ENCODE data around the gene ITPRID2. TPM values are rescaled to one million over a fixed set of nuclear protein-coding genes. Genes with fewer than 3 reads are reported as not detected.

The ITPRID2 gene
- total RNA-seq, 2 donors from 2014 or later = 141 to 323 TPM

GRCh38 chr2:181973171-181973783 is 81.7 kb downstream of the ITPRID2 start:
- TF ChIP-seq CTCF (IDR thresholded peaks at IDR 0.05) = no peak
- DNase-seq = no peak
- no peak overlapping the region for H3K4me3 ChIP-seq
- H3K36me3 ChIP-seq = no peaks in the 10 kb centered on the region
- no peaks in the 10 kb centered on the region for H3K27me3 ChIP-seq
- intact Hi-C loops (cut with DNase I) = no loop called here
- H3K9ac ChIP-seq (ENCODE audit: low read depth in 2 of 2, low read length in 2 of 2) = no peak overlapping the region
- no peaks in the 10 kb centered on the region for H3K9me3 ChIP-seq
- H3K27ac ChIP-seq = no peak overlapping the region
- no peaks in the 10 kb centered on the region for H3K4me1 ChIP-seq

- H3K4me3 ChIP-seq = no peak overlapping the region
- intact Hi-C loops (cut with DNase I) = no loop called here
- H3K27me3 ChIP-seq = no peaks in the 10 kb centered on the region
- no peak overlapping the region for H3K27ac ChIP-seq
- H3K36me3 ChIP-seq = no peaks in the 10 kb centered on the region
- no peak overlapping the region for H3K9ac ChIP-seq (ENCODE audit: low read depth in 2 of 2, low read length in 2 of 2)
- no peak for DNase-seq
- H3K4me1 ChIP-seq = no peaks in the 10 kb centered on the region
- TF ChIP-seq CTCF (IDR thresholded peaks at IDR 0.05) = no peak
- no peaks in the 10 kb centered on the region for H3K9me3 ChIP-seq
These were observed 86.3 kb downstream of the ITPRID2 start for GRCh38 chr2:181977661-181978350.

- no peaks in the 10 kb centered on the region for H3K27me3 ChIP-seq
- no peaks in the 10 kb centered on the region for H3K9me3 ChIP-seq
- intact Hi-C loops (cut with DNase I) = no loop called here
- H3K9ac ChIP-seq (ENCODE audit: low read depth in 2 of 2, low read length in 2 of 2) = no peak overlapping the region
- DNase-seq = no peak
- H3K4me1 ChIP-seq = no peaks in the 10 kb centered on the region
- no peak overlapping the region for H3K27ac ChIP-seq
- H3K36me3 ChIP-seq = no peaks in the 10 kb centered on the region
- TF ChIP-seq CTCF (IDR thresholded peaks at IDR 0.05) = no peak
- H3K4me3 ChIP-seq = no peak overlapping the region
These were observed 87.0 kb downstream of the ITPRID2 start for GRCh38 chr2:181978351-181979150.

Other genes starting within 250 kb of the ITPRID2 start
- under 1 TPM; 0.20 to 0.24 TPM for gene CERKL, start 234.6 kb upstream of the ITPRID2 start, total RNA-seq
- 1 to 10 TPM; 1.8 to 3.0 TPM for gene NEUROD1, start 211.2 kb upstream of the ITPRID2 start, total RNA-seq
- not detected for gene PPP1R1C, start 94.1 kb downstream of the ITPRID2 start, total RNA-seq